K562 treated with DMSO at 1 percent for 48 hours (cell line): ENCODE results near the gene ETHE1. TPM values are rescaled to one million over a fixed set of nuclear protein-coding genes. Genes with fewer than 3 reads are reported as not detected.

Source experiments
- total RNA-seq: library from RNA; unstranded; fragments of 300-600 nt; gene quantifications from 2 replicates; pipeline ENCODE4 v1.2.3, GENCODE V29; 2022; ENCODE audit warnings: low replicate concordance; ENCODE audit errors: extremely low read depth

Gene ETHE1, protein sequence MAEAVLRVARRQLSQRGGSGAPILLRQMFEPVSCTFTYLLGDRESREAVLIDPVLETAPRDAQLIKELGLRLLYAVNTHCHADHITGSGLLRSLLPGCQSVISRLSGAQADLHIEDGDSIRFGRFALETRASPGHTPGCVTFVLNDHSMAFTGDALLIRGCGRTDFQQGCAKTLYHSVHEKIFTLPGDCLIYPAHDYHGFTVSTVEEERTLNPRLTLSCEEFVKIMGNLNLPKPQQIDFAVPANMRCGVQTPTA
- not detected in 2 replicates for total RNA-seq

DNA sequence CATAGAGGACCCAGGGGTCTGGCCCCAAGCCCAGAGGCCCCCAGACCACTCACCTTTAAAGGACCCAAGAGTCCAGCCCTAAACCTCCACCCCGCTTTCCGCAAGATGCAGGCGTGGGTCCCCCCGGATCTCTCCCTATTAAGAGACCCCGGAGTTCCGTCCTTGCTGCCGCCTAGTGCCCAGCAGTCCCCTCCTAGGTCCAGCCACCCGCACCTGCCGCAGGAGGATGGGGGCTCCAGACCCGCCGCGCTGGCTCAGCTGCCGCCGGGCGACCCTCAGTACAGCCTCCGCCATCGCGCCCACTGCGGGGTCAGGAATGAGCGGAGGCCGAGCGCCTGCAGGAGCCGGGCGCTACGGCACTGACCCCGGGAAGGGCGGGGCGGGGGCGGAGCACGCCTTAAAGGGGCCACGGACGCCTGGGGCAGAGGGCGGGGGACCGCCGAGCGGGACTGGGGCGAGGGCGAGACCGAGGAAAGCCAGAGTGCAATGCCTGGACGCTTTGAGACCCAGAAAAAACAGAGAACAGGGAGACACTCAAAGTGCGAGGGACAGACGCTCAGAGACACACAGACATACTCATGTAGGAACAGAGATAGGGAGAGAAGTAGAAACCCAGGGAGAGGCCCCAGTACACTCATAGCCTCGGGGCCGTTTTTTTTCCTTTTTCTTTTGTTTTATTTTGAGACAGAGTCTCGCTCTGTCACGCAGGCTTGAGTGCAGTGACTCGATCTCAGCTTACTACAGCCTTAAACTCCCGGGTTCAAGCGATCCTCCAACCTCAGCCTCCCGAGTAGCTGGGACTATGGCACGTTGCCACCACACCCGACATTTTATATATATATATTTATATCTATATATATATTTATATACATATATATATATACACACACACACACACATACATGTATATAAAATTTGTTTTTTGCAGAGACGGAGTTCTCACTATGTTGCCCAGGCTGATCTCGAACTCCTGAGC is at the start of gene ETHE1:
ETHE1 (minus strand) TSS at position 318 of the 976 bp plus-strand sequence; CDS start at position 294, 24 bp downstream.

DNA sequence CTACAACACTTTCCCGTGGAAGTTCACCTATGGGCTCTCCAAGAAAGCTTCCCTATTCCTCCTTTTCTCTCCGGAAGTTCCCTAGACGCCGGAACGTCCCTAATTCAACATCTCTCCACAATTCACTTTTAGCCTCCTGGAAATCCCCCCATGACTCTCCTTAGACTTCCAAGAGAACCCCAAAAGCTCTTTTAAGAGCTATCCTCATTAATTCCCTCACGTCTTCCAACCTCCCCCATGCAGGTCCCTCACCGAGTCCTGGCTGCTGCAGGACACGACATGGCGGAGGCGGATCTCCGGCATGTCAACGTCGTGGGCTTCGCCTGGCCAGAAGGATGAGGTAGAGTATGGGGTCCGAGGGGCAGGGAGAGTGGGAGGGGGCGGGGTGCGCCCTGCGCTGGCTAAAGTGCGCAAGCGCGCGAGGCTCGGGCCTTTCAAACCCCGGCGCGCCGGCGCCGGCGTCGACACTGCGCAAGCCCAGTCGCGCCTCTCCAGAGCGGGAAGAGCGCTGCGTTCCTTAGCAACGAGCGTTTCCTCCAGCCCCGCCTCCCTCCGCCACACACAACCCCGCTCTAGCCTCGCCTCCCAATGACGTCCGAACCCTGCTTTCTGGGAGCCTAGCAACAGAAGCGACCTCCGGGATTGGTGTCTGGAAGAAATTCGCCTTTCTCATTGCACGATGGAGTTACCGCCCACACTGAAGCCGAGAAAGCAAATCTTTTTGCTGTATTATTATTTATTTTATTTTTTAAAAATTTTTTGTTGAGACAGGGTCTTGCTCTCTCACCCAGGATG is 48.4 kb upstream of the ETHE1 start, which contains the start of the genes PINLYP and XRCC1:
PINLYP (plus strand) TSS at position 646 of the 795 bp plus-strand sequence. CDS start 1,391 bp downstream, outside the sequence.
XRCC1 (minus strand) TSS at position 372 of the 795 bp plus-strand sequence; CDS start at position 303, 69 bp downstream.

GRCh38 chr19:43532962-43533545 is 6.1 kb upstream of the ETHE1 start, which contains the start of gene ZNF575:
ZNF575 (plus strand) TSS chr19:43533188; CDS start chr19:43534423, 1,235 bp downstream.

GRCh38 chr19:43504426-43505185 is 22.4 kb downstream of the ETHE1 start, which contains the start of gene PHLDB3:
PHLDB3 (minus strand) TSS chr19:43504746; CDS start chr19:43504118, 628 bp downstream.

DNA sequence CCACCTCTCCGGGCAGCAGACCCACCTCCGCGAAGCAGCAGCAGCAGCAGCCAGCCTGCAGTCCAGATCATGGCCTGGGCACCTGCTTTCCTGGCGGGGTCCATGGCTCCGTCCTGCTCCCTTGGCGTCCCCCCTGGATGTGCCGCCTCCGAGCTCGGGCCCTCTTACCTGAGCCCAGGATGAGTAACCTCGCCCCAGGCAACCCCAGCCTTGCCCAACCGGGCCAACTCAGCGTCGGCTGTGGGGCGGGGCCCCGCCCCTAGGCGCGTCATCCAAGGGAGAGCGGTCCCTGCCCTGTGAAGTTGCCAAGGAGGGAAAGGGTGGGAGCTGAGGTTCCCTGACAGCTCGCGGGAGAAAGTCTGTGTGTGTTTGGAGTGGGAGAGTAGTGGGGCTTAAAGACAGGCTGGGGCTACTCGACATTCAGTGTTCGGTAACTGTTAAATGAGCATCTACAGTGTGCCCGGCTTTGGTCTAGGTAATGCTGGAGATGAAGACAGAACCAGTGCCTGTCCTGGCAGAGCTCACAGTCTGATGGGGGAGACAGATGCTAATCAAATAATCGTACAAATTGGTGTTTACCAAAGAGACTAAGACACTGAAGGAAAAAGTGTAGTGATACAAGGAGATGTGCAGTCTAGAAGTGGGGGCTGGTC is 61.4 kb downstream of the ETHE1 start, which contains the start of gene LYPD3:
LYPD3 (minus strand) TSS at position 141 of the 653 bp plus-strand sequence; CDS start at position 104, 37 bp downstream.

Other genes starting within 250 kb of the ETHE1 start
- not detected in 2 replicates for gene CD177, start 173.5 kb downstream of the ETHE1 start, total RNA-seq
- not detected in 2 replicates for gene TEX101, start 112.3 kb downstream of the ETHE1 start, total RNA-seq
- gene LYPD3, start 61.6 kb downstream of the ETHE1 start, total RNA-seq, result not detected in 2 replicates
- gene PHLDB3, start 22.5 kb downstream of the ETHE1 start, total RNA-seq, result not detected in 2 replicates
- not detected in 2 replicates for gene ZNF575, start 6.0 kb upstream of the ETHE1 start, total RNA-seq
- not detected in 2 replicates for gene XRCC1, start 48.3 kb upstream of the ETHE1 start, total RNA-seq
- not detected in 2 replicates for gene PINLYP, start 48.6 kb upstream of the ETHE1 start, total RNA-seq
- not detected in 2 replicates for gene IRGQ, start 68.9 kb upstream of the ETHE1 start, total RNA-seq
- gene ZNF576, start 69.4 kb upstream of the ETHE1 start, total RNA-seq, result not detected in 2 replicates
- not detected in 2 replicates for gene SRRM5, start 84.9 kb upstream of the ETHE1 start, total RNA-seq
- gene ZNF428, start 92.4 kb upstream of the ETHE1 start, total RNA-seq, result not detected in 2 replicates
- gene CADM4, start 112.6 kb upstream of the ETHE1 start, total RNA-seq, result not detected in 2 replicates
- gene PLAUR, start 143.0 kb upstream of the ETHE1 start, total RNA-seq, result not detected in 2 replicates
- not detected in 2 replicates for gene IRGC, start 188.9 kb upstream of the ETHE1 start, total RNA-seq
- not detected in 2 replicates for gene SMG9, start 227.8 kb upstream of the ETHE1 start, total RNA-seq